MM.1S (cell line): ENCODE results near the gene ATP2B2.

Experiments
- DNase-seq: peaks from one replicate; pipeline ENCODE4 v3.0.0-alpha.2; 2015
- H2AFZ ChIP-seq: fragments of 300-600 bp; sonication (generic); 2 replicates; pipeline ENCODE4 v1.6.0; 2016; ENCODE audit warnings: antibody characterized with exemption, low read length
- H3F3A ChIP-seq: fragments of 300-600 bp; sonication (generic); 2 replicates; pipeline ENCODE4 v1.6.1; 2016; ENCODE audit warnings: mild to moderate bottlenecking, antibody characterized with exemption, low read length, moderate library complexity, mixed read lengths; ENCODE audit not compliant: insufficient read depth
- H3K27ac ChIP-seq: fragments of 300-600 bp; sonication (generic); 2 replicates; pipeline ENCODE4 v1.5.1; 2016; ENCODE audit warnings: mild to moderate bottlenecking, low read length
- H3K27me3 ChIP-seq: fragments of 300-600 bp; sonication (generic); replicated peaks from 2 replicates; pipeline ENCODE4 v1.6.0; 2016; ENCODE audit warnings: low read length; ENCODE audit not compliant: insufficient read depth
- H3K36me3 ChIP-seq: fragments of 300-600 bp; sonication (generic); replicated peaks from 2 replicates; pipeline ENCODE4 v1.6.1; 2016; ENCODE audit warnings: mild to moderate bottlenecking, low read length, mixed read lengths; ENCODE audit not compliant: insufficient read depth
- H3K4me1 ChIP-seq: fragments of 300-600 bp; sonication (generic); 2 replicates; pipeline ENCODE4 v1.6.1; 2016; ENCODE audit warnings: low read length, mixed read lengths
- H3K4me2 ChIP-seq: fragments of 300-600 bp; sonication (generic); 2 replicates; pipeline ENCODE4 v1.6.0; 2016; ENCODE audit warnings: low read depth, low read length
- H3K4me3 ChIP-seq: fragments of 300-600 bp; sonication (generic); 2 replicates; pipeline ENCODE4 v1.5.1; 2016; ENCODE audit warnings: low read length, mixed read lengths
- H3K79me2 ChIP-seq: fragments of 300-600 bp; sonication (generic); 2 replicates; pipeline ENCODE4 v1.6.1; 2016; ENCODE audit warnings: mixed run types, low read length, mixed read lengths
- H3K9ac ChIP-seq: fragments of 300-600 bp; sonication (generic); 2 replicates; pipeline ENCODE4 v1.6.1; 2016; ENCODE audit warnings: low read length, mixed read lengths
- H3K9me2 ChIP-seq: fragments of 300-600 bp; sonication (generic); replicated peaks from 2 replicates; pipeline ENCODE4 v1.6.1; 2016; ENCODE audit warnings: mild to moderate bottlenecking, low read length, mixed read lengths; ENCODE audit not compliant: insufficient read depth
- H3K9me3 ChIP-seq: fragments of 300-600 bp; sonication (generic); replicated peaks from 2 replicates; pipeline ENCODE4 v1.6.1; 2016; ENCODE audit warnings: mild to moderate bottlenecking, low read length, mixed read lengths; ENCODE audit not compliant: insufficient read depth
- H4K20me1 ChIP-seq: fragments of 300-600 bp; sonication (generic); 2 replicates; pipeline ENCODE4 v1.6.1; 2016; ENCODE audit warnings: mild to moderate bottlenecking, low read length, moderate library complexity, mixed read lengths; ENCODE audit not compliant: insufficient read depth
- CTCF ChIP-seq: fragments of 300-600 bp; sonication (generic); IDR thresholded peaks from 2 replicates; pipeline ENCODE4 v1.5.1; 2016; ENCODE audit warnings: antibody characterized with exemption, low read length, mixed read lengths
- EZH2 ChIP-seq: fragments of 300-600 bp; sonication (generic); optimal IDR thresholded peaks from 2 replicates; pipeline ENCODE3; 2017; ENCODE audit warnings: low read depth, mild to moderate bottlenecking, antibody characterized with exemption, low read length, mixed read lengths
- EZH2phosphoT487 ChIP-seq: fragments of 300-600 bp; sonication (generic); IDR thresholded peaks from 2 replicates; pipeline ENCODE4 v1.6.1; 2018; ENCODE audit warnings: antibody characterized with exemption, low read length

ATP2B2 gene

GRCh38 chr3:10453431-10454163 is 51.8 kb downstream of the ATP2B2 start:
- H3K9me3 ChIP-seq: no peaks in the 10 kb centered on the region
- no peak overlapping the region for H3K4me3 ChIP-seq
- no peaks in the 10 kb centered on the region for H3K79me2 ChIP-seq
- peaks cover 21% of the 10 kb centered on the region for H3K4me1 ChIP-seq
- no peaks in the 10 kb centered on the region for H3F3A ChIP-seq
- no peak overlapping the region for H3K9ac ChIP-seq
- no peaks in the 10 kb centered on the region for H4K20me1 ChIP-seq
- no peaks in the 10 kb centered on the region for H3K27me3 ChIP-seq
- no peak overlapping the region for H3K27ac ChIP-seq
- H3K9me2 ChIP-seq: no peaks in the 10 kb centered on the region
- H3K4me2 ChIP-seq: no peak overlapping the region
- H2AFZ ChIP-seq: no peak overlapping the region
- no peaks in the 10 kb centered on the region for H3K36me3 ChIP-seq
- no peak for DNase-seq
- no peak for TF ChIP-seq EZH2phosphoT487
- no peak for TF ChIP-seq EZH2
- TF ChIP-seq CTCF: no peak

GRCh38 chr3:10450494-10451440 is 54.6 kb downstream of the ATP2B2 start:
- Histone ChIP-seq H3K27ac (no peak overlapping the region), H2AFZ (no peak overlapping the region), H3K9me2 (no peaks in the 10 kb centered on the region), H3K4me1 (no peaks in the 10 kb centered on the region), H3K4me2 (no peak overlapping the region), H3K79me2 (no peaks in the 10 kb centered on the region), H3K4me3 (no peak overlapping the region), H3F3A (no peaks in the 10 kb centered on the region), H4K20me1 (no peaks in the 10 kb centered on the region), H3K36me3 (no peaks in the 10 kb centered on the region), H3K27me3 (no peaks in the 10 kb centered on the region), H3K9me3 (no peaks in the 10 kb centered on the region), H3K9ac (no peak overlapping the region)
- TF ChIP-seq EZH2phosphoT487: no peak
- no peak for TF ChIP-seq CTCF
- TF ChIP-seq EZH2: no peak
- DNase-seq: no peak

- H3K36me3 ChIP-seq: no peaks in the 10 kb centered on the region
- no peaks in the 10 kb centered on the region for H4K20me1 ChIP-seq
- no peak overlapping the region for H3K4me2 ChIP-seq
- no peaks in the 10 kb centered on the region for H3F3A ChIP-seq
- no peaks in the 10 kb centered on the region for H3K9me3 ChIP-seq
- no peaks in the 10 kb centered on the region for H3K4me1 ChIP-seq
- no peak for TF ChIP-seq CTCF
- TF ChIP-seq EZH2: no peak
- no peak for TF ChIP-seq EZH2phosphoT487
- no peak for DNase-seq
- H3K9me2 ChIP-seq: no peaks in the 10 kb centered on the region
- H3K9ac ChIP-seq: no peak overlapping the region
- no peaks in the 10 kb centered on the region for H3K79me2 ChIP-seq
- H3K4me3 ChIP-seq: no peak overlapping the region
- no peak overlapping the region for H3K27ac ChIP-seq
- H2AFZ ChIP-seq: no peak overlapping the region
- no peaks in the 10 kb centered on the region for H3K27me3 ChIP-seq
Measured at GRCh38 chr3:10449436-10449835, 56.0 kb downstream of the ATP2B2 start.
